ENCODE measurements around the gene WDR48.

The WDR48 gene

DNA sequence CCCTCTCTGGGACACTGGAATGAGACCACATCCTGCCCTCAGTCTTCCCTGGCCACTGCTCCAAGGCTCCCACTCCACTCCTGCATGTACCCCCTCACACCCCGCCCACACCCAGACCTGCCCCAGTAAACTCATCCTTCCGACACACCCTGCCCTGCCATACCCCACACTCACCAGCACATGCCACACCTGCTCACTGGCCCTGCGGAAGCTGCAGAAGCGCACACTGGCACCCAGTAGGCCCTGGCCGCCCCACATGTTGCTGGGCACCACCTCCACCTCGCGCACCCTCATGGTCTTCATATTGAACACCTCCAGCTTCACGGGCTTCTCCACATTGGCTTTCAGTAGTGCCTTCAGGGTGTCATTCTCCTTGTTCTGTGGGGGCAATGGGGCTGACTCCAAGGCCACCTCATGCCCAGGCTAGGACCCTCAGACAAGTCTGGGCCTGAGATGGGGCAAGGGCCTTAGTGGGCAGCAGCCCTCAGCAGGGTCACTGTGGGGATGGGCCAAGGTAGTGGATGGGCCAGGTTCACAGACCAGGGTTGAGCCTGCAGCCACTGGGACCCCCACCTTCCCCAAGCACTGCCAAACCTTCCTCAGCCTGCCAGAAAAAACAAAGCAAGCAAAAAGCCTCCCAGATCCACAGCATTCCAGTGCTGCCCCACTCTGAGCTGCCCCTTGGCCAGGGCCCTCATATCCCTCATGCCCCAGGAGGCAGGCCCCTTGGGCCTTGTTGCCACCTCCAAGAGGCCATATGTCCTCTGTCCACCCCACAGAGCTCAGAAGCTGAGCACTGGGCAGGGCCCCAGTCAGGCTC lies 50.9 kb downstream of the WDR48 start:
- Histone ChIP-seq H3K4me1 (ENCODE audit: insufficient read depth, low read length) (peaks cover 27% of the 10 kb centered on the region), H3K9ac (ENCODE audit: low read depth, low read length) (no peak overlapping the region), H4K20me1 (ENCODE audit: insufficient read depth, low read length) (peaks cover 51% of the 10 kb centered on the region), H3K9me3 (ENCODE audit: insufficient read depth, low read length, severe bottlenecking) (no peaks in the 10 kb centered on the region), H2AFZ (ENCODE audit: low read depth, low read length) (no peak overlapping the region), H3K4me3 (ENCODE audit: low read depth in 1 of 2, low read length in 2 of 2) (no peak overlapping the region), H3K79me2 (ENCODE audit: insufficient read depth, low read length) (peaks cover 20% of the 10 kb centered on the region), H3K27ac (ENCODE audit: low read length) (no peak overlapping the region), H3K36me3 (ENCODE audit: insufficient read depth, low read length) (peaks cover 34% of the 10 kb centered on the region), H3K4me2 (ENCODE audit: insufficient read depth, low read length) (no peak overlapping the region), H3K27me3 (ENCODE audit: insufficient read depth, low read length, poor library complexity) (no peaks in the 10 kb centered on the region)
- ATAC-seq (ENCODE audit: insufficient read depth, low read depth) (no peak), DNase-seq (no peak)
- no peak for TF ChIP-seq EZH2 (IDR thresholded peaks at IDR 0.05; ENCODE audit: borderline replicate concordance, low read depth, low read length, severe bottlenecking)
- TF ChIP-seq, protein P1, sequence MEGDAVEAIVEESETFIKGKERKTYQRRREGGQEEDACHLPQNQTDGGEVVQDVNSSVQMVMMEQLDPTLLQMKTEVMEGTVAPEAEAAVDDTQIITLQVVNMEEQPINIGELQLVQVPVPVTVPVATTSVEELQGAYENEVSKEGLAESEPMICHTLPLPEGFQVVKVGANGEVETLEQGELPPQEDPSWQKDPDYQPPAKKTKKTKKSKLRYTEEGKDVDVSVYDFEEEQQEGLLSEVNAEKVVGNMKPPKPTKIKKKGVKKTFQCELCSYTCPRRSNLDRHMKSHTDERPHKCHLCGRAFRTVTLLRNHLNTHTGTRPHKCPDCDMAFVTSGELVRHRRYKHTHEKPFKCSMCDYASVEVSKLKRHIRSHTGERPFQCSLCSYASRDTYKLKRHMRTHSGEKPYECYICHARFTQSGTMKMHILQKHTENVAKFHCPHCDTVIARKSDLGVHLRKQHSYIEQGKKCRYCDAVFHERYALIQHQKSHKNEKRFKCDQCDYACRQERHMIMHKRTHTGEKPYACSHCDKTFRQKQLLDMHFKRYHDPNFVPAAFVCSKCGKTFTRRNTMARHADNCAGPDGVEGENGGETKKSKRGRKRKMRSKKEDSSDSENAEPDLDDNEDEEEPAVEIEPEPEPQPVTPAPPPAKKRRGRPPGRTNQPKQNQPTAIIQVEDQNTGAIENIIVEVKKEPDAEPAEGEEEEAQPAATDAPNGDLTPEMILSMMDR (IDR thresholded peaks at IDR 0.05; ENCODE audit: borderline replicate concordance, extremely low read depth, low read length, poor library complexity, severe bottlenecking) = no peak

DNA sequence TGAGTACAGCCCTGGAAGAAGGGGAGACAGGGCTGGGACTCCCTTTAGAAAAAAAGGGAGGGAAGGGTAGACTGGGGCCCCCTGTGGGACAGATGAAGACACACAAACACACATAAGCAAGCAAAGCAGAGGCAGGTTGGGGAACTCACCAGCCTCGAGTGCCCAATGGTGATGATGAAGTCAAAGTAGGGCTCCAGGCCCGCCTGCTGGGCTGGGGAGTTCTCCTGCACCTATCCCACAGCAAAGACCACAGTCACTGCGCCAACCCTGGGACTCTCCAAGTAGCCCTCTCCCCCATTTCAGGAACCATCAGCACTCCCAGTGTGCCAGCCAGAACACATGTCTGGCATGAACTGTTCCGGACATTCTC lies 51.5 kb downstream of the WDR48 start:
- Histone ChIP-seq H3K4me2 (ENCODE audit: insufficient read depth, low read length) (no peak overlapping the region), H3K36me3 (ENCODE audit: insufficient read depth, low read length) (peaks cover 28% of the 10 kb centered on the region), H3K9ac (ENCODE audit: low read depth, low read length) (no peak overlapping the region), H4K20me1 (ENCODE audit: insufficient read depth, low read length) (peaks cover 46% of the 10 kb centered on the region), H3K4me1 (ENCODE audit: insufficient read depth, low read length) (peaks cover 33% of the 10 kb centered on the region), H3K79me2 (ENCODE audit: insufficient read depth, low read length) (peaks cover 20% of the 10 kb centered on the region), H3K27ac (ENCODE audit: low read length) (no peak overlapping the region), H3K27me3 (ENCODE audit: insufficient read depth, low read length, poor library complexity) (no peaks in the 10 kb centered on the region), H3K4me3 (ENCODE audit: low read depth in 1 of 2, low read length in 2 of 2) (no peak overlapping the region), H3K9me3 (ENCODE audit: insufficient read depth, low read length, severe bottlenecking) (no peaks in the 10 kb centered on the region), H2AFZ (ENCODE audit: low read depth, low read length) (no peak overlapping the region)
- no peak for ATAC-seq (ENCODE audit: insufficient read depth, low read depth)
- DNase-seq = no peak
- no peak for TF ChIP-seq EZH2 (IDR thresholded peaks at IDR 0.05; ENCODE audit: borderline replicate concordance, low read depth, low read length, severe bottlenecking)
- TF ChIP-seq, protein P1 (IDR thresholded peaks at IDR 0.05; ENCODE audit: borderline replicate concordance, extremely low read depth, low read length, poor library complexity, severe bottlenecking) = peak; percentile 20

DNA sequence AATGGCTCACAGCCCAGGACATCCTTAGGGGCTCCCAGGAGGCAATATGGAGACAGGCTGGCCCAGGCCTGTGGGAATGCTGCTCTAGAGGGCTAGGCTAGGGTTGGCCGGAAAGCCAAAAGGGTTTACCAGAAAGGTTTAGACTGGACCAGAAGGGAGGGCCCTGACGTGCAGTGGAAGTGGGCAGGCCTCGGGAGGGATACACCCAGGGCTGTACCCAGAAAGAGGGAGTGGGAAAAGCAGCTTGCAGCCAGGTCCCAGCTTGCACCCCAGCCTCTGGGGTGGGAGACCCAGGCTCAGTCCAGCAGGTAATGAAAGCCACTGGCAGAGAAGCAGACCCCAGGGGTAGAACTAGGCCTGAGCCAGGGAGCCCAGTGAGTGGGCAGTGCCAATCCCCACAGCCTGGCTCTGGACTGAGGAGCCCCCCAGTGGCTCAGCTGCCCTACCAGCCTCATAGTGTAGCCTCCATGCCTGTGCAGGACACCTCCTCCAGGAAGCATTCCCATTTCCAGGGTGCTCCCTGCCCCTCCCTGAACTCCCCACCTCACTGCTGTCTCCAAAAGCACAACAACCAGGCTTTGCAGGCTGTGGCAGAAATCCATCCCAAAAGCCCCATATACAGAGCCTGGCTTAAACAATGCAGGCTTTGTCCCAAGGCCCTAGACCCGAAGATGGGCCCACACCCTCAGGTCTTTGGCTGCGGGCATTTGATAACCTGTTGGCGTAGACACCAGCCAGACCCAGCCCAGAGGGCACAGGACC lies 52.2 kb downstream of the WDR48 start:
- H3K27ac ChIP-seq (ENCODE audit: low read length) = no peak overlapping the region
- ATAC-seq (ENCODE audit: insufficient read depth, low read depth) (no peak), DNase-seq (no peak)
- H3K36me3 ChIP-seq (ENCODE audit: insufficient read depth, low read length) = peaks cover 21% of the 10 kb centered on the region
- H2AFZ ChIP-seq (ENCODE audit: low read depth, low read length) = no peak overlapping the region
- no peak overlapping the region for H3K4me2 ChIP-seq (ENCODE audit: insufficient read depth, low read length)
- no peaks in the 10 kb centered on the region for H3K9me3 ChIP-seq (ENCODE audit: insufficient read depth, low read length, severe bottlenecking)
- peaks cover 20% of the 10 kb centered on the region for H3K79me2 ChIP-seq (ENCODE audit: insufficient read depth, low read length)
- H3K4me1 ChIP-seq (ENCODE audit: insufficient read depth, low read length) = peaks cover 40% of the 10 kb centered on the region
- TF ChIP-seq, protein P1 (IDR thresholded peaks at IDR 0.05; ENCODE audit: borderline replicate concordance, extremely low read depth, low read length, poor library complexity, severe bottlenecking) = no peak
- no peak for TF ChIP-seq EZH2 (IDR thresholded peaks at IDR 0.05; ENCODE audit: borderline replicate concordance, low read depth, low read length, severe bottlenecking)
- H4K20me1 ChIP-seq (ENCODE audit: insufficient read depth, low read length) = peaks cover 40% of the 10 kb centered on the region
- no peak overlapping the region for H3K4me3 ChIP-seq (ENCODE audit: low read depth in 1 of 2, low read length in 2 of 2)
- no peak overlapping the region for H3K9ac ChIP-seq (ENCODE audit: low read depth, low read length)
- H3K27me3 ChIP-seq (ENCODE audit: insufficient read depth, low read length, poor library complexity) = no peaks in the 10 kb centered on the region
